ENCODE data around the gene PDE11A.

Gene PDE11A

DNA sequence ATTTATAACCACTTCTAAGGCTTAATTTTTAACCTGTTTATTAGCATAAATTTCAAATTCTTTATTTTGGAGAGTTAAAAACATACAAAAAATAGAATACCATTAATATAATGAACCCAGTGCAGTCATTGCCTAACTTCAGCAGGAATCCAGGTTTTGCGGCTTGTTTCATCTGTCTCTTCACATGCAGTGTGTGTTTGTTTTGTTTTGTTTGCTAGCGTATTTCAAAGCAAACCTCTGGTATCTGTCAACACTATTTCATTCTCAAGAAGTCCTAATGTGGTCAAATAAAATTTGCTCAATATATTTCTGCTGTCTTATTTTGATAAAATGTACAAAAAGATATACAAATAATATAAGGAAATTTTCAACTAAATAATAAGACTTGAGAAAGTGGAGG, 351.5 kb downstream of the PDE11A start:
- DNase-seq = no peak

DNA sequence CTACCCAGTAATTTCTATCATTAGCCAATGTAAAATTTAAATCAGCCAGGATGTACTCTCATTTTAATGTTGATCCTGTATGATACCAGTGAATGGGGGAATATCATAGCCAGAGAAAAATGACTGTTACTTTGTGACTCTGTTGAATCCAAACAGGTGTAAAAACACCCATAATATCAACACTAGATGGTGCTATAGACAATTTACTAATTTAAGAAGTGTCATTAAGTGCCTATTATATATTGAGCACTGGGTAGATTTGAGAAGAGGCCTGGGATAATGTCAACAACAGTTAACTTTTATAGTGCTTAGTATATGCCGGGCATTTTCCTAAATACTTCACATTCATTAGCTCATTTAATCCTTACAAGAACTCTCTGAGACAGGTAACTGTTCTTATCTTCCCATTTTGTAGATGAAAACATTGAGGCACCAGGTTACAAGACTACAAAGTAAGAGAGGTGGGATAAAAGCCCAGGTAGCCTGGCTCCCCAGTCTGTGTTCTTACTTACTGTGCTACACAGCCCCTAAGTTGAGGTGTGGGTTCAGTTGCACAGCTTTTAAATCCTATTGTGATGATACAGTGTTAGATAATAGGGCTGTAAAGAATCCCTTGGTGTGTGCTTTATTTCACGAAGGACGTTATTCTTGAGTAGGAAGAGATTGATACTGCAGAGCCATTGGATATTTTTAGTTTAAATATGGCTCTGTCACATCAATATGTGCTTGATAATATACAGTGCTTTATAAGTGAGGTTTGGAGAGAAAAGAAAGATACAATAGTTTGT, 354.6 kb downstream of the PDE11A start:
- no peak for DNase-seq

DNA sequence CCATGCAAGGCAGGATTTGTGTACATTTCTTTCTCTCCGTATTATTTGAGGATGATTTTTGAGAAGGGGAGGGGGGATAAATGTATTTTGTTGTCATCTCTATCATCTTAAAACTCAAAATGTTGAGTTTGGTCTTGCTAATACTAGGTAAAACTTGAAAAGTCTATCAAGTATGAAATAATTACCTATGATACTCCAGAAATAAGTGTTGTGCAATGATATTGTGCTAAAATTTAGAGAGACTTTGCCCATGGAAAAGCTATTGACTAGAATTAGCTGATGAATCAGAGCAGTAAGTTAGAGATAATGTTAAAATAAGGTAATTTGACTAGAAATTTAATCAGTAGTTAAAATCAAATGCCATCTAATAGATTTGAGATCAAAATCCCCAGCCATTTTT, 356.1 kb downstream of the PDE11A start:
- DNase-seq = no peak

DNA sequence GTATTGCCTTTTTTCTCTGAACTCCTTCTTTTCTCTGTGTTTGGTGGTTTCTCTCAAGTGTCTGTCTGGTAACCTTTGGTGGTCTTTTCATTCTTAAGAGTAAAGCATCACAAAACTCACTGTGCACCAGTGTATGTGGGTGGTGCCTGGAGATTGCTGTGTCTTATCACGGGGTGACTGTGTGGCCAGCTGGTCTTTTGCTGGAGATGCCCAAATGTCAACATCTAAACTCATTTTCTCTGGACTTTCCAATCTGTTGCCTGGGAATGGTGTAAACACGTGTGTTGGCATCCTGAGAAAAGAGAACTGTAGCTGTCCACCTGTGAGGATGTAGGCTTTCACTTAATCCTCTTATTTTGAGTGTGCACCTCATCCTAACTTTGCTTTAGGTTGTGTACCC, 356.8 kb downstream of the PDE11A start:
- DNase-seq = peak; percentile 4

DNA sequence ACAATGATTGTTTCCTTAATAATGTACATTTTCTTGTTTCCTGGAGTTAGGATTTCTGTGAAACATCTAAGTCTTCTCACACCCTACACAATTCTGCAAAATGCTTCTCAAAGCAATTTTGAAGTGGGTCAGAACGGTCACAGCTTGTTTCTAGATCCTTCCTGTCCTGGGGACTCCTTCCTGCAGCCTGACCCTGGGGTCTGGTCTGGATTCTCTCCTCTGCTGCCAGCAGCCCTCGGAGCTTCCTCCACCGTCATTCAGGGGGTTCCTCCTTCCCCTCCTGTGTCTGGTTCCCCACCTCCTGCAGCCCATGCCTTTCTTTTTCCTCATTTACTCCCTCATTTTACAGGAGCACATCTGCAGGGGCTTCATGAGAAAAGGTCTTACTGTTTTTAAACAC, 357.9 kb downstream of the PDE11A start:
- no peak for DNase-seq

DNA sequence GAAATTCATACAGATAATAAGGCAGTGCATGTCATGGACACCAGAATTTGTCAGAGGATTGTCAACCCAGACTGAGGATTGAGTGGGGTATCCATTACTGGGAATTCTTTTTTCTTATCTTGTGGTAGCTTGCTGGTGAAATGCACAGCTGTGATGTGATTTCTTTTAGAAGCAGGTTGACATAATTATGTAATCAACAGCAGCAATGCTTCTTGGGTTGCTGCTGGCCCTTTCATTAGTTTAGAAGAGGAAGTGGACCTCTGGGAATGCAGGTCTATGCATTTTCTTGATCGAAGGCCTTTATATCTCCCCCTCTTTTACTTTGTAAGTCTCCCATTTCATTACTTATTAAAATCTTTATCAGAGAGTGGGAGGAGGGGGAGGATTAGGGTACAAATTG, 360.1 kb downstream of the PDE11A start:
- DNase-seq = no peak

DNA sequence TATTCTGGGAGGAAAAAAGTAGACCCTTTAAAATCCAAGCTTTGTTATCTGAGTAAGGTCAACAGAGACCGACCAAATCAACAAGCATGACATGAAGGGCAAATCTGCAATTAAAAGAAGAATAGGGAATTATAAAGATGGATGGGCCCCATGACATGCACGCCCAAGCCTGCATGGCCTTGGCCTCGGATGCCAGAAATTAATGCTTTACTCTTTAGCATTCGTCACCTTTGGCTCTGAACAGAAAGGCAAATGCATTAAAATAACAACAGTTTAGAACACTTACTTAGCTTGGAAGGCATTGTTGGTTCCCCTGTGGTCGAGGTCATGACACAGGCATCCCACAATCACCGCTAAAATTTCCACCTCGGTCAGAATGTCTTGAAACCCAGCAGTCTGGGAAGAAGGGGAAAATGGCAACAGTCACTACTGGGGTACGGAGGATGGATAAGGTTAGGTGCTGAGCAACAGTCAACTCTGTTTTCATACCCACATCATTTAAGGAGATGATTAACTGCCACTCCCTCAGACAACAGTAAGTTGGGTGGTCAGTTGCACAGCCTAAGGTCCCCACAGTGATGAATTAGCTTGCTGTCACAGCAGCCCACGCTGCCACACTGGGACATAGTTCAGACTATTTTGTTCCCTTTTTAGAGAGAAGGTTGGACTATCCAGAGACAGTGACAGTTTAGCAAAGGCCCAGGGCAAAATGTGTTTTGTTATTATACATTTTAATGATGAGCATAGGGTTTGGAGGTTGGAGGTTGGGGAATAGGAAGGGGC, 360.9 kb downstream of the PDE11A start:
- peak; percentile 9 for DNase-seq

DNA sequence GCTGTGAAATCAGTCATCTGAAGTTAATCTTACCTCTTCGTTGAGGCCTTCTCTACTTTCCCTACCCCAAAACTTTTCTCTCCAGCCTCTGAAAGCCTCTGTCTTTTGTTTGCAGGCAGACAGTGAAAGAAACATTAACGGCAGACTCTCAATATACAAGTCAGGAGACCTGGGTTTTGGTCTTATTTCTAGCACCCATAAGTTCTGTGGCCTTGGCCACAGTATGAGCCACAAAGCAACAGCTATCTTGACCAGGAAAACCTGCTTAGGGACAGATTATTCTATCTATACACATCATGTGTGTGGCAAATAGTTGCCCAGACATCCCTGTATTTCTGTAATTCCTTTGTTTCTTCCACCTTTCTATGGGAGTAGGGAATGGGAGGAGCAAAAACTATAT, 361.7 kb downstream of the PDE11A start:
- DNase-seq = no peak

DNA sequence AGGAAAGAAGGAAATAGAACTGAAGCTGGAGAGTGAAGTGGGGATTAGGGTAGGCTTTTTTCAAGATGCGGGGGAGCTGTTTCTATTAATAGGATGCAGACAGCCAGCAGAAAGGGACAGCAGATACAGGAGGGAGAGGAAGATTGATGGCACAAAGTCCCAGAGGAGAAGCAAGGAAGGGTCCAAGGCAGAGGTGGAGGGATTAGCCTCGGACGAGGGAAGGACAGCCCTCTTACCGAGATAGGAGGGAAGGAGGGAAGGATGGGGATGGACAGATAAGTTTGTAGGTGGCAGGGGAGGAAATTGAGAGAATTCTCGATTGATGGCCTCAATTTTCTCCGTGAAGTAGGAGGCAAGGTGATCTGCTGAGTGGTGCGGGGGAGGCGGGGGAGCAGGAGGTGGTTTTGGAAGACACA, 362.6 kb downstream of the PDE11A start:
- DNase-seq = no peak

DNA sequence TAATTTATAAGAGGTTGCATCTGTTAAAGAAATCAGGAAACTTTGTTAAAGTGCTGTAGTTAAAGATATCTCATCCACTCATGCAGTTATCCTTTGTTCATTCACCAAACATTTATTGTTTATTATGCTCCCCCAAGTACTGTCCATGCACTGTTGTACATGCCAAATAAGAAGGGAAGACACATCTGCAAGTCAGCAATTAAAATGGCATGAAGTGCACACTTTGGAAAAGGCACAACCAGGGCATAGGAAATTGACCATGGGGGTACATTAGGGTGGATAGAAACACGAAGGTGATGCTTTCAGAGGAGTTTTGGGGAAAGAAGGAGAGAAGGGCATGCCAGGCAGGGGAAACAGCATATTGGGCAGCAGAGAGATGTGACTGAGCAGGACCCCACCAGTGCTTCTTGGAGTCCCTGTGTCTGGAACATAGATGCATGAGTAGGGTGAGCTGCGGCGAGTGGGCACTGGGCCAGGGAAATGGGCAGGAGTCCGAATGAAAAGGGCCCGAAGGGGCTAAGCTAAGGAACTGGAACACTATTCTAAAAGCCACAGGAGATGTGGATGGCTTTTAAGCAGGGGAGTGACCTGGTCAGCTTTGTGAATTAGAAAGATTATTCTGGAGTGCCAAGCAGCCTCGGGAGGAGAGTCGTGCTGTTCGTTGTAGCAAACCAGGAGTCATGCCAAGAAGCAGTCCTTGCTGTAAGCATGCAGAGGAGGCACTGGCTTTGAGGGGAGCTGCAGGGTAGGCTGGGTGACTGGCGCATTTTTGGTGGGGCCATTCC, 363.7 kb downstream of the PDE11A start:
- no peak for DNase-seq

DNA sequence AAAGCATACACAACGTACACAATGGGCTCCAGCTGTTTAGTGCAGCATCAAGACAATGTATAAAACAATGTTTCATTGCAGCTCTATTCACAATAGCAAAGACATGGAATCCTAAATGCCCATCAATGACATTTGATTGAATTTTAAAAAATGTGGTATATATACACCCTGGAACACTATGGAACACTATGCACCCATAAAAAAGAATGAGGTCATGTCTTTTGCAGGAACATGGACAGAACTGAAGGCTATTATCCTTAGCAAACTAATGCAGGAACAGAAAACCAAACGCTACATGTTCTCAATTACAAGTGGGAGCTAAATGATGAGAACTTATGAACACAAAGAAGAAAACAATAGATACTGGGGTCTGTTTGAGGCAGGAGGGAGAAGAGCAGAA, 364.5 kb downstream of the PDE11A start:
- no peak for DNase-seq

DNA sequence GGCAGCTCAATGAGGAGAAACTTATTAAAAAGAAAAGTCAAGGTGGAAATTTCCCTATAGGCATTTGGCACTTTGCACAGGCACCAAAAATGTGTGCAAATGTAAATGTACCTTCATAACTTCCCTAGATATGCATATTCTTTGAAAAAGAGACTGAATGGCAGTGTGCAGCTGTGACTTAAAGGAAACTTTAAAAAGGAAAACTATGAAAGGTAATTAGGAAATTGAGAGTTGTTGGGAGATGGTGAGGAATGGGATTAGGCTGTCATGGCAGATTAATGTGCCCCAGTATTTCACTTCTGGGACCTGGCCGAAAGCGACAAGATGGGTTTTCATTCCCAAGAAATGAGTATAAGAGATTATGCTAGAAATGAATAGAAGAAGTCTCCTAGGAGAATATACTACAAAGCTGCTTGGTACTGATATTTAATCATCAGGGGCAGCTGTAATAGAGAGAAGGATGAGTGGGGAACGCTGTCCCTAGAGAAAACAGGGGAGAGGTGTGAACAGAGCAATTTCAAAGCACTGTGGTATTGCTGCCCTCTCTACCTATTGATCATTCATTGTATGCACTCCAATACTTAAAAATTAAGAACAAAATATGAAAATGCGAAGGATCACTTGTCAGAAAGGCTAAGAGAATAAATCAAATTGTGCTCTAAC, 366.9 kb downstream of the PDE11A start:
- DNase-seq = no peak

DNA sequence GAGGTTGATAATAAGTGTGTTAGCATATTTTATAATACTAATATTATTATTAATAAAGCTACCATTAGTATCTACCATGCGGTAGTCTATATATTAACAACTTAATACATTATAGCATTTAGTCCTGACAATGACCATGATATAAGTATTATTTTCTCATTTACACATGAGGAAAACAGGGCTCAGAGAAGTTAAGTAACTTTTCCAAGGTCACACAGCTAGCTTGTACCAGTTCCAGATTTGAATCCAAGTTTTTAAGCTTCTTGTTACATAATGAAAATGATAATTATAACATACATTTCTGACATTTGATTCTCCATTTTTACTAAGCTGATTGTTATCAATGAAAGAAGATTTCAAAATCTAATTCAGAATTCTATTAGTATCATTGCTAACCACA, 369.4 kb downstream of the PDE11A start:
- no peak for DNase-seq

DNA sequence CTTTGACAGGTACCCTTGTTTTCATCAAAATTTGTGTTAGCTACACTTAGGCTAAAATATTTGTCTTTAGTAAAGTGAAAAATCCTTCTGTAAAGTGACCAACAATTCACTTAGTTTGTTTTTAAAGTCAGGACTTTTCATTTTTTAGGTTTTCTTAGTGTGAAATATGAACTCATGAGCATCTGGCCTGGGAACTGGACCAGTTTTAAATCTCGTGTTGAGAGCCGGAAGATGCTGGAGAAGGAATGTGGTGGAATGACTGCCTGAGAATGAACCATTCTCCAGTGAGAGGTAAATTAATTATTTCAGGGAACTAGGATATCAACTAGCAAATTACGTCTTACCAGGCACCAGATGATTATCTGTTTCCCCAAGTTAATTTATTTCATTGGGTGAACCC, 374.3 kb downstream of the PDE11A start:
- no peak for DNase-seq

DNA sequence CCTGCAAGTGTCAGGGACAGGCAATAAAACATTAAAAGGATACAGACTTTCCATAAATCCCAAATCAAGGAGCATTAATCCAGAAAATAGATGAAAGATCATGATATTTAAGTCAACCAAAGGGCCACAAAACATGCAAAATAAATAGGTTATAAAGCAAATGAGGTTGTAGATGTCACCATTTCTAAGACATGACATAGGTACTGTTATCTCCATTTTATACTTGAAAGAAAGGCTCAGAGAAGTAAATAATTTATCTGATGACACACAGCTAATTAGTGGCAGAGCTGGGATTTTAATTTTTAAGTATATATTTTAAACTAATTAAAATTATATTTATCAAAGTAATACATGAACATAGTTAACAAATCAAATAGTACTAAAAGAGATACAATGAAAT, 378.2 kb downstream of the PDE11A start:
- DNase-seq = no peak

DNA sequence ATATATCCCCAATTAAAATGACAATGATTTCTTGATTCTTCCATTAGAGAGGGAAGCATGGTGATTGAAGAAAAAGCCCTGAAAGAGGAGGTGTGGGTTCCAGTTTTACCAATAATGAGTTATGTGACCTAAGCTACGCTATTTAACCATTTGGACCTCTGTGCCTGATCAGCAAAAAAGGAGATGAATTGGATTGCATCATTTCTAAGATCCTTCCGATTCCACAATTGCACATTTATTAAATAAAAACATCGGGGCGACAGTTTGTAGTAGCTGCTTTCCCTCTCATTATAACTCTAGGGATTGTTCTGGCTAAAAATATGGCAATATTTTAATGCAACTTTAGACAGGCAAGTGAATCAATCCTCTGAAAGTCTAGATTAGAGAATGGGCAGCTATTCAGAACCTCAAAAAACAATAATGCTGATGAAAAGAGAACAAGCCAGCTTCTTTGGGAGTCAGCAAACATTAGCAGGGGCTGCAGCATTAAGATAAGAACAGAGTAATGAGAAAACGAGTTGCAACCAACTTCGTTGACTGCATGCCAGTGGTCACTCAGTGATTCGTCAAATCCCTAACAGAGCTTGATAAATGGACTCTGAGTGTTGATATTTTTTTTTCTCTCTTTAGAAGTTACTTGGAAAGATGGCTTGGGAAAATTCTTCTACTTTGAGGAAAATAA, 378.8 kb downstream of the PDE11A start:
- DNase-seq = no peak

DNA sequence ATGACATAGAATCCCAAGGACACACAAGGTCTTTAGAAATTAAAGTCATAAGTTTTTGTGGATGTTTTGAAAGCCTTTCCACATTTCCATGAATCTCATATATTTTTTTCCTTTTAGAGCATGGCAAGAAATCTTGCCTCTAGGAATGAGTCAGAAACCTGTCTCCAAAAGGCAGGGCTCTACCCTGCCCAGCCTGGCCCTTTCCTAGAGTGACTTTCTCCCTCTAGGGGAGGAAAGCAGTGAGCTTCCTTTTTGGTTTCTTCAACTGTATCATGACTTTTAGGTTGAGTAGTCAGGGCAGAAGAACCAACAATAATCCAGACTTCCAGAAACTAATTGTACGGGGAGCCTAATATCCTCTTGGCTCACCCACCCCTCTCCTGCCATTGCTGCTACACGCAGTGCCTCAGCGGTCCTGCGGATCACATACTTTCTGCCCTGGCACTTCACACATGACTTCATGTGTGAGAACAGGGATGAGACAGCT, 379.8 kb downstream of the PDE11A start:
- no peak for DNase-seq

DNA sequence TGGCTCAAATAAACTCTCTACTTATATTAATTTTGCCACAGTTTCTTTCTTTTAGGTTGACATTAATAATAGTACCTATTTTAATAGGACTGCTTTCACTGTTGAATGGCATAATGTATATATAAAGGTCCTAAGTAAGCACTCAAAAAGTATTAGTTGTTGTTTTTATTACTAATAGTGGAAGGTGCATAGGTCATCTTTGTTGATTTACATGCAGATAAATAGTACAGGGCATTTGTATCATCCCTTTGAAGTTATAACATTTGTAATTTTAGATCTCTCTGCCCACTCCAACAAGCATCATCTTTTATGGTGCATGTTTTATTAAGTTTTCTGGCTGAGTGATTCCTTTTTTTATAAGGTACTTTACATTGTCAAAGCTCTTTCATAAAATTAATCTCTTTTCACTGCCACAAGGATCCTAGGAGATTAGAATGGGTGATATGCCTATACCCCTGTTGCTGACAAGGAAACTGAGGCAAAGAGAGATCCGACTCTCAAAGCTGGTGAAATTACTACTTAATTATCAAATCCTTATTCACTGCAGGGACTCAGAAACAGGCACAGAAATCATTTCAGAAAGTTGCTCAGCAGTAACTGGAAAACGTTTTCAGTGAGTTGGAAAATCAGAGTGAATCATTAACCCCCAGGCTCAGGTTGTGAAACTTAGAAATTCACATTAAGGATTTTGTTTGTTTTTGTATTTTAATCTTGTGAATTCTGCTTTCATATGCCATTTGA, 380.4 kb downstream of the PDE11A start:
- DNase-seq = no peak

DNA sequence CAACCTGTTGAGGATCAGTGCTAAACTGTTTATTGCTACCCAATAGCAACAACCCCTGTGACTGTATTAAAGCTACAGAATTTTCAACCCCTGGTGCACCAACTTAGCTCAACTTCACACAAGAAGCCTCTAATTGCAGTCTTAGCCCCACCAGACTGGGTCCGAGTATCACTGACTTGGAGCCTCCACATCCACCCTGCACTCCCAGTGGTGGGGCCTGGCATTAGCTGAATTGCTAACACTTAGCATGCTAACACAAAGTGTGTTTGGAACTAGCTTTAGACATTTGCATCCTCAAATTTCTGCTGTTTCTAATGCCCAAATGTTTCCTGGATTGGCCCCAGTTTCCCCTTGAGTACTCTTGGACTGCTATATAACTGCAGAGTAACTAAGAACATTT, 381.4 kb downstream of the PDE11A start:
- DNase-seq = no peak

DNA sequence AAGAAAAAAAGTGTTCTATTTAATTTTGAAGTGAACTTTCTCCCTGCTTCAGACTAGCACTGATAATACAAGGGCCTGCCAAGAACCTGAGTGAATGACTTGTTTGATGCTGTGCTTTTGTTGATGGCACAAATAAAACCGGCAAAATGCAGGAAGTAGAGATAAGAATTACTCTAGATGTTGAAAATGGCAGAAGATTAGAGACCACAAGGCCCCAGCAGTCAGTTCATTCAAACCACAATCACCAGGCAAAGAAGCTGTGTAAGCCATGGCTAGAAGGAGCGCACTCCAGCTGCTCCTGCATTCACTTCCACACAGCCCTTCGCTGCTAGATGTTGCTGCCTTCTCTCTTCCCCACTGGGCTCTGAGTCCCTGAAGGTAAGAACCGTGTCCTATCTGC, 383.0 kb downstream of the PDE11A start:
- DNase-seq = no peak

DNA sequence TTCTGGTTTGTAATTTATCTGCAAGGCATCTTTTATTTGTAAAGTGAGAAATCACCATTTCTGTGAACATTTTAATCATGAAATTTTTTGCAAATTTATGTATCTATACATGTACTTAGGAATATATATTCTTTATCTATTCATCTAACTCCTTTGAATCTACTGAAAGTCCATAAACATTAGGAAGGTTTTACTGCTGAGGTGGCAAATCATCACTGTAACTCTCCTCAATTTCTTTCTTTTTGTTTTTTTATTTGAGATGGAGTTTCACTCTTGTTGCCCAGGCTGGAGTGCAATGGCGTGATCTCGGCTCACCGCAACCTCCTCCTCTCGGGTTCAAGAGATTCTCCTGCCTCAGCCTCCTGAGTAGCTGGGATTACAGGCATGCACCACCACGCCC, 383.7 kb downstream of the PDE11A start:
- no peak for DNase-seq

DNA sequence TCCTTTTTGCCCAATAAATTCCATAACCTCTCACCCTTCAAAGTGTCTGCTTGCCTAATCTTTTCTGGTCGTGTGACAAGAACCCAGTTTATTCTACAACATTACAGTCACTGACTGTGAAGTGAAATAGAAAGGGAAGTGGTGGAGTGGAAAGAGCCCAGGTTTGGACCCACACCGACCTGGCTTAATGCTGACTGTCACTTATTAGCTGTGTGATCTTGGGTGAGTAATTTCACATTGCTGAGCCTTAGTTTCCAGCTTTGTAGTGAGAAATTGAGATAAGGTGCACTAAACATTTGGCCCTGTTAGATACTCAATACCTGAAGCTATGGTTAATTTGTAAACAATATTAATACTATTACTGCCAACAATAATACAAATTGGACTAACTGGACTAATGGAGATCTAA, 388.9 kb downstream of the PDE11A start:
- DNase-seq = no peak
